GM19324 (cell line): ENCODE results near the gene PLEKHA6.

ENCODE experiments used
- ATAC-seq: cut with Tn5 transposase; IDR thresholded peaks from one replicate; pipeline ENCODE4 v1.9.1; 2021; ENCODE audit warnings: mild to moderate bottlenecking, moderate library complexity; ENCODE audit not compliant: unreplicated experiment, low FRiP score

The PLEKHA6 gene

DNA sequence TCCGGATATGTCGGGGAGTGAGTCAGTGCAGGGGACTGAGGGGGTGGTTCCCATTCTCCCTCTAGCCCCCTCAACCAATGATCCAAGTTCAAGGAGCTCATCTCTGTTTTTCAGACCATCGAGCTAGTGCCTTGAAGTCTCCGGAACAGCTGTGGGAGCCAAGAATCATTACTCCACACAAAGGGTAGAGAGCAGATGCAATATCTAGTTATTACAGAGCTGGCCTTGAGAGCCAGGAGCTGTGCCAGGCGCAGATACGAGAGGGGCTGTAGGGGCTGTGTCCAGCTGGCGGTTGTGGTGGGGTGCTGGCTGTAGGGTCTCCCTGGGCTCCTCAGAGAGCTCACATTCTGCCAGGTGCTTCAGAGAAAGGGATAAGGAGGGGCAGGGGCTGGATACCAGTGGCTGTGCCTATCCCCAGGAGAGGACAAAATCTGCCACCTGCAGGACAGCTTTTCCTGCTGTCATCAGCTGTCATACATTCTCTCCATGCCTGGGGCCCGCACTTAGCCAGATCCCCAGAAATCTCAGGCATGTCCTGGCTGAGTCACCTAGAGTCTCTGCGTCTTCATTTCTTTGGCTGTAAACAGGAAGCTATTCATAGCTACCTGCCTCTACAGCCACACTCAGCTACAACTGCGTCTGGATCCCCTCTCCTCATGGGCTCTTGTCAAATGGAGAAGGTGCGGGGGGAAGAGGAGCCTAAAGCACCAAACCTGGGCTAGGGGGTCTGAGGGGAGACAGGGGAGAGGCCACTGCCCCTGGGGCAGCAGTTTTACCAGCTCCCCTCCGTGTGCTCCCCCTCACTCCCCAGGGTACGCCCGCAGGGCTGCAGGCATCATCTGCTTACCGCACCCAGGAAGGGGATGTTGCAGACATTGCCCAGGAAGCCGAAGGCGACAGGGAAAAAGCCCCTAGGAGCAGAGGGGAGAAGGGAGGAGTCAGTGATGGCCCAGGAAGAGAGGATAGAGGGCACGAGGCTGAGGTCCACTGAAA lies 161.1 kb downstream of the PLEKHA6 start:
- ATAC-seq, result no peak

- no peak for ATAC-seq
Measured at GRCh38 chr1:204197068-204197467, 162.7 kb downstream of the PLEKHA6 start.

DNA sequence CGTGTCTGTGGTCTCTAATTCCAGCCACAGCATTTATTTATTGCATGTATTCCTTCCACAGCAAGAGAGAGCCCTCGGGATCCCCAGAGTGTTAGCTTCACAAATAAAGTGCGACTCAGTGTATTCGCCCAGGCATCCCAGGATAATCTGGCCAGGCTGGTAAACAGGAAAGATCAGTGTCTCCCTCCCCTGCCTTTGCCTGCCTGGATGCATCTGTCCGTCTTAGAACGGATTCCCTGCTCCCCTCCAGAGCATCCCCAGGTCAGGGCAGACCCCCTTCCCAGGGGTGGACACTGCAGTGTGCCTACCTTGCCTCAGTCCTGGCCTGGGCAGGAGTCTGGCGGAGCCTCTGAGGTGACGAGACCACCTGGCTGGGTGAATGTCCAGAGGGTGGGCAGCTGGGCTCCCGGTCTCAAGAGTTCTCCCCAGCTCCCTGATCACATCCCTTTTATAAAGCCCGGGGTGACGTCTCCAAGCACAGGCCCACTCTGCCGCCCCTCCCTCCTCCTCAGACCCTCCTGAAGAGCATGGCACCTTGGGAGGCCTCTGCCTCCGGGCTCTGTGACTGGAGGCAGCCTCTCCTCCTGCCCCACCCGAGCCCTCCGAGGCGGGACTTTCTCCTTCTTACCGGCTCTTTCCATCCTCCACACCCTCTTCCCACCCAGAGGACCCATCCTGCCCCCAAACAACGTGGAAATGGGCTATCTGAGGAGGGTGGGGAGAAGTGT lies 163.5 kb downstream of the PLEKHA6 start, which contains the start of gene KISS1:
Gene KISS1, minus strand, starts transcription at position 424 of the 728 bp plus-strand sequence. CDS start 3,615 bp downstream, outside the sequence.
- ATAC-seq, result no peak

GRCh38 chr1:204194771-204195170 lies 165.0 kb downstream of the PLEKHA6 start:
- ATAC-seq, result no peak

GRCh38 chr1:204194080-204194479 lies 165.6 kb downstream of the PLEKHA6 start:
- ATAC-seq, result no peak

DNA sequence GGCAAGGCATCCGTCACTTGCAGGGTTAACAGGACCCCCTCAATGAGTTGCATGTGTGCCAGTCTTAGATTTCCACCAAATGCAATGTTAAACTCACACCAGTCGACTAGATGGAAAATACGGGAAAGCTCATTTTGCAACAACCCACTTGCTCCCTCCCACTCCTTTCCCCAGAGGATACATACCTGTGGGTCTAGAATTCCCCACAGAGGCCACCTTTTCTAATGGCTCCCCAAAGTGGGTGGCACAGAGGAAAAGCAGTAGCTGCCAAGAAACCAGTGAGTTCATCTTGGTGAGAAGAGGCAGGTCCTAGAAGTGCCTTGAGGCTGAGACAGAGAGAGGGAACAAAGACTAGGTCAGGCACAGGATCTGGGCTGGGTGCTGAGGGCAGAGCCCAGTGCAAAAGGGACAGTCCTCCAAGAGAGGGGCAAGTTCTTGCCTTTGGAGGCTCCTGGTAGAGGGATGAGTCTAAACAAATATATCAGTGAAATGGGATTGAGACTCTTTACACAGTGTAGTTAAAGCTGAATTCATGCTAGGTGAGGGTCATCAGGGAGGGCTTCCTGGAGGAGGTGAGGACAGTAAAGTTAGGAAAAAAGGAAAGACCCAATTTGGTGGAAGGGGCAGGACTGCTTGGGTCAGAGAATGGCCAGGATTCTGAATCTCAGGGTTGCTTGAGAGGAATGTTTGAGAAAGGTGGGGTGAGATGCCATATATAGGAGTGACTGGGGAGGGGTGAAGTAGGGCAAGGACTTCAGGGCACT lies 167.0 kb downstream of the PLEKHA6 start:
- ATAC-seq, result no peak

GRCh38 chr1:204192046-204192445 lies 167.7 kb downstream of the PLEKHA6 start:
- no peak for ATAC-seq

DNA sequence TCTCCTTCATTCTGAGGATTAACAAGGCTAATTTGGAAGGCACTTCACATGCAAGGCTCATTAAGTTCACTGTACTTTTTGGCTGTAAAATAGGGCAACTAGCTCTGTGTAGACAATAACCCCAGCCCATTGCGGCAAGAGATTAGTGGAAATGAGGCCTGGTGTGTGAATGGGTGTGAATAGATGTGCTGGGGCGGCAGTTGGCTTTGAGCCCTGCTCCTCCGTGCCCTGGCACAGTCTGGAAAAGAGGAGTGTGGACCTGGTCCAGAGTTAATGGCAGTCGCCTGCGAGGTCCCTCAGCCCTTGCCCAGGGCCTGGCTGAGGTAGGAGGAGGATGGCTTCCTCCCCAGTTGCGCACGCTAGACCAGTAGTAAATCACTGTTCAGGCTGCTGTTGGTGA lies 168.3 kb downstream of the PLEKHA6 start:
- ATAC-seq, result no peak

GRCh38 chr1:204190212-204191211 lies 169.2 kb downstream of the PLEKHA6 start:
- ATAC-seq, result no peak

GRCh38 chr1:204188959-204189639 lies 170.6 kb downstream of the PLEKHA6 start:
- ATAC-seq, result no peak

DNA sequence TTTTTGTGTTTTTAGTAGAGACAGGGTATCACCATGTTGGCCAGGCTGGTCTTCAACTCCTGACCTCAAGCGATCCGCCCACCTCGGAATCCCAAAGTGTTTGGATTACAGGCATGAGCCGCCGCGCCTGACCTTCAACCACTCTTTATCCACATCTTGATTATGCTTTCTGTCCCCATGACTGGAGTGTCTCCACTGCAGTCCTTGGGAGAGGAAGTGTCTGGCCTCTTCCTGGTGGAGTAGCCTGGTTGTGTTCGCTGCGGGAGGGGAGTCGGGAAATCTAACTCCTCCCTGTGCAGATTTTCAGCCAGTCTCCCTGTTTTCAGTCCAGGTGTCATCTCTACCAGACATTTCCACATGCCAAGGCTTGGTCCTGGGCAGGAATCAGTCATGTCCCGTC lies 173.1 kb downstream of the PLEKHA6 start:
- ATAC-seq, result no peak

GRCh38 chr1:204181116-204181515 lies 178.6 kb downstream of the PLEKHA6 start:
- no peak for ATAC-seq

- no peak for ATAC-seq
Measured at GRCh38 chr1:204180133-204180532, 179.6 kb downstream of the PLEKHA6 start.

GRCh38 chr1:204178487-204179281 lies 181.0 kb downstream of the PLEKHA6 start:
- no peak for ATAC-seq

- no peak for ATAC-seq
Measured at GRCh38 chr1:204177133-204177532, 182.6 kb downstream of the PLEKHA6 start.

GRCh38 chr1:204176049-204176448 lies 183.7 kb downstream of the PLEKHA6 start:
- ATAC-seq, result no peak

- ATAC-seq, result no peak
Measured at GRCh38 chr1:204174958-204175357, 184.8 kb downstream of the PLEKHA6 start.

DNA sequence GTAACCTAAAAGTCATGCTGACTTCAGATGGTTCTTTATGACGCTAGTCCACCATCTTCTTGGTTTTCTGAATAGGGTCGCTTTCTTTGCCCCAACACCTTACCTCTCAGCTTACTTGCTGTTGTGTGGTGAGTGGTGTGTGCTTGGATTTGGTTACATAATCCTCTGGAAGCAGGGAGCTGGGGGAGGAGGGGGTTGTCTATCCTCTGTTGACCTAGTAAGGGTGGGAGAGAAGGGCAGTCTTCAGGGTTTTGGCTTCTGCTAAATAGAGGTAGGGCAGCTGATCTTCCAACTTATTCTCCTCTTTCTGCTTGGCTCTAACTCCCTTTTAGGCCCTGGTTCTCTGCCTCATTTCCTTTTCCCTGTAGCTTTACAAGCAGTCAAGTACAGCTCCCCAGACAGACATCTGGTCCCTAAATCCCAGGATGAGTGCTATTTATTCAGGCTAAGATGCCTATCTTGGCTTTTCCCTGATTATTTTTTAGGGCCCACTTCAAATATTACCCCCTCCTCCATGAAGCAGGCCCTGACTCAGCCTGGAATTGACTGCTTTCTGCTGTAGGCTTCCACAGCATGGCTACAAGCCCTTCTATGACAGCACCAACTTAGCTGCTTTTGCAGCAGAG lies 187.2 kb downstream of the PLEKHA6 start:
- ATAC-seq, result no peak
